GM04503 (cell line): ENCODE measurements around the gene RND1.
"Not testable (repeated sequence)": the region's sequence is repeated elsewhere in the genome, so short reads cannot be mapped to it uniquely, and the experiment has no call there.

Experiments
- DNase-seq: peaks from one replicate; pipeline ENCODE4 v3.0.0-alpha.2; 2012; ENCODE audit warnings: low read depth

RND1 gene

GRCh38 chr12:48868451-48868850 lies 2.8 kb upstream of the RND1 start:
- no peak for DNase-seq

- no peak for DNase-seq
Measured at GRCh38 chr12:48866052-48866711, 512 bp upstream of the RND1 start.

GRCh38 chr12:48863291-48863690 lies 2.4 kb downstream of the RND1 start:
- no peak for DNase-seq

- no peak for DNase-seq
Measured at GRCh38 chr12:48862760-48863159, 2.9 kb downstream of the RND1 start.

DNA sequence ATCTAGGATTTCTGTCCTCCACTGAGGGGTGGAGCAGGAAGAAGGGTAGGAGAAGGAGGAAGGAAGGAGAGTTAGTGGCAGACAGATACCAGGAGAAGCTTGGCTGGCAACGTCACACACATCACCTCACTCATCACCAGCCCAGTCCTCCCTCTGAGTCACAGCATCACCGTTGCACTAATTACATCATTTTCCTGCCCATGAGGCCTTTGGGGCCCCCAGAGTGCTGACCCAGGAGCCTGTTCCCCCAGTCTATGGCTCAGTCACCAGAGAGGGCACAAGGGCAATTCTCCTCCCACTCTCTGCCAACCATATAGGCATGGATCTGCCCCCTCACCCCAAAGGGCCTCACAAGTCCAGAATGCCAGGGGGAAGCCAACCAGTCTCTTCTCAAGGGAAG lies 4.6 kb downstream of the RND1 start:
- no peak for DNase-seq

DNA sequence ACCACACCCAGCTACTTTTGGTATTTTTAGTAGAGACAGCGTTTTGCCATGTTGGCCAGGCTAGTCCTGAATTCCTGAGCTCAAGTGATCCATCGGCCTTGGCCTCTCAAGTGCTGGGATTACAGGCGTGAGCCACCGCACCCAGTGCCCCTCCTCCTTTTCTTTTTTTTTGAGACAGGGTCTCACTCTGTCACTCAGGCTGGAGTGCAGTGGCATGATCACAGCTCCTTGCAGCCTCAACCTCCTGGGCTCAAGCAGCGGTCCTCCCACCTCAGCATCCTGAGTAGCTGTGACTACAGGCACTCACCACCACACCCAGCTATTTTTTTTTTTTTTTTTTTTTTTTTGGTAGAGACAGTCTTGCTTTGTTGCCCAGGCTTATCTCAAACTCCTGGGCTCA lies 5.4 kb downstream of the RND1 start:
- not testable (repeated sequence) for DNase-seq

DNA sequence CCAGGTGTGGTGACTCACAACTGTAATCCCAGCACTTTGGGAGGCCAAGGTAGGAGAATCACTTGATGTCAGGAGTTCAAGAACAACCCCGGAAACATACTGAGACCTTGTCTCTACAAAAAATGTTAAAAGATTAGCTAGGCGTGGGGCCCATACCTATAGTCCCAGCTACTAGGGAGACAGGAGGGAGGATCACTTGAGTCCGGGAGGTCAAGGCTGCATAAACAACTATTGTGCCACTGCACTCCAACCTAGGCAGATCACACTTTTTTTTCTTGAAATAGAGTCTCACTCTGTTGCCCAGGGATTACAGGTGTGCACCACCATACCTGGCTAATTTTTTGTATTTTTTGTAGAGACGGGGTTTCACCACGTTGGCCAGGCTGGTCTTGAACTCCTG lies 6.1 kb downstream of the RND1 start:
- no peak for DNase-seq

- DNase-seq, result no peak
Measured at GRCh38 chr12:48858043-48858442, 7.6 kb downstream of the RND1 start.

GRCh38 chr12:48857278-48857994 lies 8.2 kb downstream of the RND1 start:
- no peak for DNase-seq

- no peak for DNase-seq
Measured at GRCh38 chr12:48856379-48856778, 9.3 kb downstream of the RND1 start.

DNA sequence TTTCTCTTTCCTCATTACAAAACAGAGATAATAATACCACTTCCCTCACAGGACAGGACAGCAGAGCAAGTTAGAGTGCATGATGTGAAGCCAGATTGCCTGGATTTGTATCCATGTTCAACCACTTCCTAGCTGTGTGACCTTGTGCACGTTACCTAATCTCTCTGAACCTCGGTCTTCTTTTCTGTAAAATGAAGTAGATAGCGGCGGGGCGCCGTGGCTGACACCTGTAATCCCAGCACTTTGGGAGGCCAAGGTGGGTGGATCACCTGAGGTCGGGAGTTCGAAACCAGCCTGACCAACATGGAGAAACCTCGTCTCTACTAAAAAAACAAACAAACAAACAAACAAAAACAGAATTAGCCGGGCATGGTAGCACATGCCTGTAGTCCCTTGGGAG lies 10.7 kb downstream of the RND1 start:
- not testable (repeated sequence) for DNase-seq

DNA sequence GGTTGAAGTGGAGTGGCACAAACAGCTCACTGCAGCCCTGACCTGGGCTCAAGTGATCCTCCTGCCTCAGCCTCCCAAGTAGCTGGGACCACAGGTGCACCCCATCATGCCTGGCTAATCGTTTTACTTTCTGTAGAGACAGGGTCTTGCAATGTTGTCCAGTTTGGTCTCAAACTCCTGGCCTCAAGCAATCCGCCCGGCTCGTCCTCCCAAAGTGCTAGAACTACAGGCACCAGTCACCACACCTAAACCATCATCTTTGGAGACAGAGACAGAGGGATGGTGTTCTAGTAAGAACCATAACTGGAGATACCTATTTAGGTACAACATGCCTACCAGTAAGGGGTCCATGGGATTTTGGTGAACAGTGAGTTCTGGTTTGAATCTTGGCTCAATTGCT lies 11.2 kb downstream of the RND1 start:
- DNase-seq, result no peak

DNA sequence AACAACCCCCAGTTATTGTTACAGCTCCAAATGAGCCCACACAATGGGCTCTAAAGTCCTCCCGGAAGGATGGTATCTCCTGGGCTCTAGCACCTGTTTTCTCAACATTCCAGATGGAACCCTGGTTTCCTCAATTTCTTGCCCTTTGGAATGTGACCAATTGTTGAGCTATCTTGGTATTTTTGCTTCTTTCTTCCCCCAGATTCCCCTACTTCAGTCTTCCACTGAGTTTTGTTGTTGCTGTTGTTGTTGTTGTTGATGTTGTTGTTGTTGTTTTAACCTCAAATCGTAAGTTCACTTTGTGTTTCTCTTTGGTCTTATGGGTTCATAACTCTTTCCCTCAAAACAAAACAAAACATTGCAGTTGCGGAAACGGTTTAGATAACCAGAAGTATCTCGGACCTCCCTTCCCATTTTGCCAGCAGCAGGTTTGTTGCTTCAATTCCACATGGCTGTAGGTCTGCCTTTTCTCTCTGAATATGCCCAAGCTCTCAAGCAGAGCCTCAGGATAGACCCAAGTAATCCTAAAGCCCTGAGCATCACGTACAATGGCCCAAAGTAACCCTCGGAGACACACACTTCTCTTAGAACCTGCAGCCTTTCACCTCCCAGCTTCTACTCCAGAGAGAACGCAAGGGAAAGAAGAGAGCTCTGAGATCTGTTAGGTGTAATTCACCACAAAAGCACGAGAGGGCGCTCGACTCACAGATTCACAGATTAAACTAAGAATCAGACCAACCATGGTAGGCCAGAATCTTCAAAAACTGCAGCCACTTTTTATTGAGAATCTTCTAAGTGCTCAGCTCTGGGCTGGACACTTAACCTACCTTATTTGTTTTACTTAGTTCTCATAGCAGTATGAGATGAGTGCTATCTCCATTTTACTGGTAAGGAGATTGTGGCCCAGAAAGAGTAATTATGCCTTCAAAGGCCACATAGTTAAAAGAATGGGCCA lies 12.7 kb downstream of the RND1 start:
- DNase-seq, result peak; percentile 49

DNA sequence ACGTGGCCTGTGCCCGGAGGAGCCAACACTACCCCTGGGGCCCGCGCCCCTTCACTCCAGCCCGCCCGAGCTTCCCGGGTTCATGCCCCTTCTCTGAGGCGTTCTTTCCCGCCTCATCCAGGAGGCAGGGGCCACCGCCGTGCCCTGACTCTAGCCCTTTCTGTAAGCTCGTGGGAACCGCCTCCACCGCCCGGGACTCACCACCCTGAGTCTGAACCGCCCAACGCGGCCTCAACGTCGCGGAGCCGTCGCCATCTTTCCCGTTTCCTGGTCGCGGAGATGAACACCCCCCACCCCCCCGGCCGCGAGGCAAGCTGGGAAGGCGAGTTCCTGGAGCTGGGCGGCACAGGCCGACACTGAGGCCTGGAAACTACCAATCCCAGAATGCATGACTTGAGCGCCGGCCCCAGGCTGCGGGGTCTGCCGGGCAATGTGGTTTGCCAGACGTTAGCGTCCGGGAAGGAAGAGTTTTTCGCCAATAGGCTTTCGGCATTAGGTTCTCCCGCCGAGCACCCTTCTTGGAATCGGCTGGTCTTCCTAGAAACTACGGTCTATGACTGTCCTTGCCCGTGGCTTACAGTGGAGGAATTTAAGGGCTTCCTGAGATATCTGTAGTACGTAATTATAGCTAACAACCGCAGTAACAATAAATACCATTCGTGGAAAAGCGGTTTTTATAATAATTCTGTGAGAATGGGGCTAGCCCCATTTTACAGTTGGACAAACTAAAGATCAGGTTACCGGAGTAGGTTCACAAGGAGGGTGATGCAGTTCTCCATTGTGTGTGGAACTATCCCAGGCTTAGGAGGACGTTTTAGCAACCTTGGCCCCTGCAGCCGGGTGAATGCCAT lies 13.6 kb downstream of the RND1 start, which contains the start of gene DDX23:
Gene DDX23, minus strand, starts transcription at position 281 of the 851 bp plus-strand sequence. CDS start 6,381 bp downstream, outside the sequence.
- peak; percentile 87 for DNase-seq

DNA sequence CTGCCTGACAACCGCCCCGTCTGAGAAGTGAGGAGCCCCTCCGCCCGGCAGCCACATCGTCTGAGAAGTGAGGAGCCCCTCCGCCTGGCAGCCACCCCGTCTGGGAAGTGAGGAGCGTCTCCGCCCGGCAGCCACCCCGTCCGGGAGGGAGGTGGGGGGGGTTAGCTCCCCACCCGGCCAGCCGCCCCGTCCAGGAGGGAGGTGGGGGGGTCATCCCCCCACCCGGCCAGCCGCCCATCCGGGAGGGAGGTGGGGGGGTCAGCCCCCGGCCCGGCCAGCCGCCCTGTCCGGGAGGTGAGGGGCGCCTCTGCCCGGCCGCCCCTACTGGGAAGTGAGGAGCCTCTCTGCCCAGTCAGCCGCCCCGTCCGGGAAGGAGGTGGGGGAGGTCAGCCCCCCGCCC lies 23.6 kb downstream of the RND1 start:
- not testable (repeated sequence) for DNase-seq

- DNase-seq, result no peak
Measured at GRCh38 chr12:48838048-48838447, 27.6 kb downstream of the RND1 start.

DNA sequence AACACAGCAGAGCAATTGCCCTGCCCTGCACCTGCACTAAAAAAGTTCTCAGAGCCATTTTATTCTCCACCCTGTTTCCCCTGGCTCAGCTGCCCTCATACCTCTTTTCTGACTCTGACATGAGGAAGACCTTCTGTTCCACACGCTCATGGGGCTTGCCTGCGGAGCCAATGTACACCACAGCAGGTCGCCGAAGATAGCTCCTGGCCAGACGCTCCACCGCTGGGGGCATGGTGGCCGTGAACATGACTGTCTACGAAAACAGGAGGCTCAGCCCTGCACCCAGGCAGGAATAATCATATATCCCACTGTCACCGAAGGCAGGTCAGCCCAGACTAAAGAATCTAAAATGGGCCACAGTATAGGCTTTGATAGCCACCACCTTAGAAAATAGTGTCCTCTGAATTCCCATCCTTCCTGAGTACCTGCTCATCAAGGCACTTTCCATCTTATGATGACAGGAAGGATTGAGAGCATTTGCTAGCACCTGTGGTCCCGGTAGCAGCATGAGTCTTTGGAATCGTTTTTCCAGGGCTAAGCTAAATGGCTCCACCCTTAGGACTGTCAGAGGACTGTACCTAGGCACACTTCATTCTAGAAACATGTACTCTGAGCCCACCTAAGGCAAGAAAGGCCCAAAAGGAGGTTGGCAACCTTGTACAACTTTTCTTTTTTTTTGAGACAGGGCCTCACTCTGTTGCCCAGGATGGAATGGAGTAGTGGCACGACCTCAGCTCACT lies 33.2 kb downstream of the RND1 start:
- DNase-seq, result no peak

DNA sequence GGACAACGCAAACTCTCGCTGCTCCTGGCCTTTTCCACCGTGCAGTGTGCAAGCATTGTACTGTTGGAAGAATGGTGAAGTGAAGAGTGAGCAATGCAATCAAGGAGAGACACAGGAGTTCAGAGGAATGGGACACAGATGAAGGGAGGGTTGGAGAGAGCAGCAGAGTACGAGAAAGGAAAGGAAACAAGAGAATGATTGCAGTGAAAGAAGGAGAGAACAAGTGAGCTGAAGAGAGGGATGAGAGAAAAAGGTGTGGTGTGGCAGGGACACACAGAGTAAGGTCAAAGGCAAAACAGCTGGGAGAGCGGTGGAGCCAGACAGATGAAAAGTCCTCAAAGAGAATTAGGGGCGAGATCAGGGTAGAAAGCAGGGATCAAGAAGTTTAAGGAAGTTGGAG lies 34.4 kb downstream of the RND1 start:
- DNase-seq, result no peak

DNA sequence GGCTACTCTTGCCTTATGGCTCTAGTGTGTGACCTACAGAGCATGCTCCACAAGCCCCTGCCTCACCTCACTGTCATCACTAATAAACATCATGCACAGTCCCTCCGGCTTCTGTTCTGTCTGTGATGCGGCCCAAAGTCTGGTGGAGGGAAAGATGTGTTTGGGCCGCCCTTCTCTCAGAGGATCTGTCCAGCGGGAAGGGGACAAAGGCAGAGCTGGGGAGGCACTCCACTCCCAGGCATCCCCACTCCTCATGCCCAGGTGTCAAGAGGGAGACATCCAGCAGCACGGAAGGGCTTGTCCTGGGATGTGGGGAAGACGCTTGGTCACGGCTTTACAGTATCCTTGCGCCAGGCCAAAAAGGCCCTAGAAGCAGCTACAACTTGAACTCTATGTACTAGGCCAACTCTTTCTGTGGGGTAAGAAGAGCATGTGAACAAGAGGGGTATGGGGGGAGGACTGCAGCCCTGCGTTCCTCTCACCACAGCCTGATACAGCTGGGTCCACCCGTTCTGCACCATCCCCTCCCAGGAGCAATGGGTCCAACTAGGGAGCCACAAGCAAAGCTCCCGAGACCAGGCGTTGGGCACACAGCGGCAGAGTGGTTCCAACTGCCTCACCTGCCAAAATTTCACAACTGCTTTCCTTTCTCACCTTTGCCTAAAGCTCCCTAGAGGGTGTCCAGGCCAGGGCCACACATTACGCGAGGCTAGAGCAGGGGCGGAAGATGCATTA lies 36.7 kb downstream of the RND1 start:
- no peak for DNase-seq

GRCh38 chr12:48828293-48828692 lies 37.4 kb downstream of the RND1 start:
- no peak for DNase-seq
